HepG2 (cell line): ENCODE data around the gene ADGRD1. TPM values are rescaled to one million over a fixed set of nuclear protein-coding genes. Genes with fewer than 3 reads are reported as not detected.
A peak's percentile ranks its signal among the peaks of the same experiment; 100 is the strongest.

Source experiments
- ATM ChIP-seq: fragments of 450-650 bp; IDR thresholded peaks from 2 replicates; pipeline ENCODE4 v1.7.1; 2017; ENCODE audit warnings: mild to moderate bottlenecking, borderline replicate concordance
- CCDC6 ChIP-seq: sonication (generic); formaldehyde crosslinking; IDR thresholded peaks from 2 replicates; pipeline ENCODE4 v1.8.1; 2022; ENCODE audit warnings: mild to moderate bottlenecking, missing genetic modification reagents, moderate library complexity
- HNRNPH1 ChIP-seq: fragments of 200-400 bp; formaldehyde crosslinking; optimal IDR thresholded peaks from 2 replicates; pipeline ENCODE3; 2017; ENCODE audit warnings: mild to moderate bottlenecking, low read depth, low read length
- HNRNPL ChIP-seq: fragments of 200-400 bp; formaldehyde crosslinking; IDR thresholded peaks from 2 replicates; pipeline ENCODE4 v1.6.1; 2017; ENCODE audit warnings: mild to moderate bottlenecking, low read depth, low read length
- JUN ChIP-seq: sonication (generic); formaldehyde crosslinking; IDR thresholded peaks from 2 replicates; pipeline ENCODE4 v1.4.0; 2020; ENCODE audit warnings: mild to moderate bottlenecking, missing genetic modification reagents
- MBNL3 ChIP-seq: fragments of 250-450 bp; sonication (Bioruptor Pico); conservative IDR thresholded peaks from 2 replicates; pipeline ENCODE4 v1.8.0; 2022; ENCODE audit warnings: mild to moderate bottlenecking, inconsistent platforms
- RBM39 ChIP-seq: fragments of 200-400 bp; formaldehyde crosslinking; IDR thresholded peaks from one replicate; pipeline ENCODE4 v1.6.1; 2018; ENCODE audit warnings: antibody characterized with exemption, mild to moderate bottlenecking, low read depth, low read length; ENCODE audit not compliant: poor library complexity, severe bottlenecking
- REL ChIP-seq: sonication (generic); formaldehyde crosslinking; conservative IDR thresholded peaks from 2 replicates; pipeline ENCODE4 v1.8.0; 2022; ENCODE audit warnings: mild to moderate bottlenecking, missing genetic modification reagents, moderate library complexity
- RELA ChIP-seq: sonication (generic); formaldehyde crosslinking; IDR thresholded peaks from 2 replicates; pipeline ENCODE4 v1.4.0; 2020; ENCODE audit warnings: missing genetic modification reagents
- RFXAP ChIP-seq: sonication (generic); formaldehyde crosslinking; IDR thresholded peaks from 2 replicates; pipeline ENCODE4 v1.4.0; 2020; ENCODE audit warnings: missing genetic modification reagents, borderline replicate concordance
- SIN3B ChIP-seq: fragments of 150-350 bp; IDR thresholded peaks from 2 replicates; pipeline ENCODE4 v1.6.1; 2014; ENCODE audit warnings: low read length
- SOX13 ChIP-seq, 3 experiments: fragments of 450-650 bp in 1 of 3; sonication (generic) in 1 of 3; formaldehyde crosslinking in 1 of 3; IDR thresholded peaks in 2 of 3; conservative IDR thresholded peaks in 1 of 3; 2 replicates each; pipeline versions ENCODE4 v1.5.0 to v1.6.1; 2016 to 2020; ENCODE audit warnings: antibody characterized with exemption in 1 of 3, mild to moderate bottlenecking in 1 of 3, missing compliant biosample characterization in 1 of 3, missing genetic modification reagents in 1 of 3, moderate library complexity in 1 of 3
- TCF7 ChIP-seq: sonication (generic); IDR thresholded peaks from 2 replicates; pipeline ENCODE4 v1.6.1; 2016; ENCODE audit warnings: antibody characterized with exemption, low read depth
- THAP11 ChIP-seq: IDR thresholded peaks from 2 replicates; pipeline ENCODE4 v1.6.1; 2016; ENCODE audit warnings: missing biosample characterization, missing genetic modification reagents
- WIZ ChIP-seq: sonication (generic); formaldehyde crosslinking; IDR thresholded peaks from 2 replicates; pipeline ENCODE4 v1.5.1; 2020; ENCODE audit warnings: mild to moderate bottlenecking, missing genetic modification reagents
- ZNF260 ChIP-seq: sonication (generic); formaldehyde crosslinking; IDR thresholded peaks from 2 replicates; pipeline ENCODE4 v1.4.0; 2020; ENCODE audit warnings: missing genetic modification reagents, low read depth, mild to moderate bottlenecking, borderline replicate concordance
- ZNF382 ChIP-seq: sonication (generic); formaldehyde crosslinking; IDR thresholded peaks from 2 replicates; pipeline ENCODE4 v1.5.0; 2020; ENCODE audit warnings: missing genetic modification reagents, mild to moderate bottlenecking, borderline replicate concordance
- ZNF556 ChIP-seq: sonication (generic); formaldehyde crosslinking; IDR thresholded peaks from 2 replicates; pipeline ENCODE4 v1.4.0; 2020; ENCODE audit warnings: mild to moderate bottlenecking, missing genetic modification reagents, borderline replicate concordance
- ZNF563 ChIP-seq: sonication (generic); formaldehyde crosslinking; IDR thresholded peaks from 2 replicates; pipeline ENCODE4 v1.8.0; 2022; ENCODE audit warnings: mild to moderate bottlenecking, moderate library complexity, missing genetic modification reagents
- ZNF879 ChIP-seq: sonication (generic); formaldehyde crosslinking; IDR thresholded peaks from 2 replicates; pipeline ENCODE4 v1.8.1; 2023; ENCODE audit warnings: missing genetic modification reagents
- ZNF891 ChIP-seq: sonication (generic); formaldehyde crosslinking; IDR thresholded peaks from 2 replicates; pipeline ENCODE4 v1.5.0; 2020; ENCODE audit warnings: mild to moderate bottlenecking, missing genetic modification reagents
- ZZZ3 ChIP-seq: sonication (generic); formaldehyde crosslinking; IDR thresholded peaks from 2 replicates; pipeline ENCODE4 v1.4.0; 2020; ENCODE audit warnings: missing genetic modification reagents, mild to moderate bottlenecking, borderline replicate concordance
- polyA plus RNA-seq, 8 experiments: library from polyadenylated mRNA; depleted of rRNA in 3 of 8; stranded (reverse) in 7 of 8; unstranded in 1 of 8; fragments of >200 nt; fragmentation: Illumina TruSeq in 4 of 8; extraction: Trizol in 4 of 8; gene quantifications; 2 replicates each; pipeline versions ENCODE4 v1.2.1 to v1.2.3, GENCODE V29; 2011 to 2016; ENCODE audit warnings: low read depth in 4 of 8, missing spikeins in 1 of 8, mixed read lengths in 1 of 8; ENCODE audit not compliant: insufficient read depth in 1 of 8
- total RNA-seq, 5 experiments: library from RNA; depleted of rRNA; stranded (reverse); fragments of >200 nt; fragmentation: Illumina TruSeq; extraction: Trizol; gene quantifications; 2 replicates each; pipeline ENCODE4 v1.2.3, GENCODE V29; 2016; ENCODE audit warnings: low read depth in 1 of 5
- TF ChIP-seq, protein P1 (sequence below): sonication (generic); formaldehyde crosslinking; IDR thresholded peaks from 2 replicates; pipeline ENCODE4 v1.4.0; 2020; ENCODE audit warnings: missing genetic modification reagents
- TF ChIP-seq, protein P2 (sequence below): sonication (generic); formaldehyde crosslinking; IDR thresholded peaks from 2 replicates; pipeline ENCODE4 v1.4.0; 2020; ENCODE audit warnings: mild to moderate bottlenecking, missing genetic modification reagents
- TF ChIP-seq, protein P3 (sequence below): sonication (generic); formaldehyde crosslinking; IDR thresholded peaks from 2 replicates; pipeline ENCODE4 v1.4.0; 2020; ENCODE audit warnings: missing genetic modification reagents

Gene ADGRD1
- total and polyA plus RNA-seq, 2 of the 13 experiments (the other 11 are each of a cell fraction or from before 2014, with no cell fraction given), result 0.46 to 12.4 TPM

DNA sequence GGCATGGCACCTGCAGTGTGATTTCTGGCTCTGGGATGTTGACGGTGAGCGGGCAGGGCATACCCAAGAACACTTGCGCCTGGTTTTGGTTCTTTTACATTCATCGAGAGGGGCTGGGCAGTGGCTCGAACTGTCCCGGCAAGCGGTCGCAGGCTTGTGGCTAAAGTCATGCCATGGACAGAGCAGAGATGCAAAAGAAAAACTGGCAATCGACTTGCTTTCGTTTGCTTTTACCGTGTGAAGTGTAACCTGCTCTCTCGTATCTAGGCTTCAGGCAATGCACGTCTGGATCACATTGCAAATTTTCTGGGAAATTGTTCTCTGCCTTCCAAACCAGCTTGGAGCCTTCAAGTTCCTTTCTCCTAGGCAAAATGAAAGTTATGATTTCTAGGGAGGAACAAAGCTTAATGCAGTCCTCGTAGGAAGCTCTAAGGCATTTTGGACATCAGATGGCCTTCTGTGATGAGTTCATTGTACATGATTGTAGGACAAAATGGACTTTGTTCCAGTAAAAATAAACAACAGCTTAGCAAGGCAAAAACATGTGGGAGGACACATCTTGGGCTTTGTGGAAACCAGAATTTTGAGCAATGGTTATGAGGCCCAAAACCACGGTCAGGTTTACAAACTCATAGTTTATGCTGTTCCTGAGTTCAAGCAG is 18.3 kb downstream of the ADGRD1 start (continued):
- TF ChIP-seq ZNF879 (CRISPR knock-in tag), result no peak
- no peak for TF ChIP-seq ZZZ3 (CRISPR knock-in tag)
- TF ChIP-seq THAP11 (CRISPR knock-in tag), result no peak
- TF ChIP-seq JUN (CRISPR knock-in tag), result no peak
- TF ChIP-seq, protein P1, sequence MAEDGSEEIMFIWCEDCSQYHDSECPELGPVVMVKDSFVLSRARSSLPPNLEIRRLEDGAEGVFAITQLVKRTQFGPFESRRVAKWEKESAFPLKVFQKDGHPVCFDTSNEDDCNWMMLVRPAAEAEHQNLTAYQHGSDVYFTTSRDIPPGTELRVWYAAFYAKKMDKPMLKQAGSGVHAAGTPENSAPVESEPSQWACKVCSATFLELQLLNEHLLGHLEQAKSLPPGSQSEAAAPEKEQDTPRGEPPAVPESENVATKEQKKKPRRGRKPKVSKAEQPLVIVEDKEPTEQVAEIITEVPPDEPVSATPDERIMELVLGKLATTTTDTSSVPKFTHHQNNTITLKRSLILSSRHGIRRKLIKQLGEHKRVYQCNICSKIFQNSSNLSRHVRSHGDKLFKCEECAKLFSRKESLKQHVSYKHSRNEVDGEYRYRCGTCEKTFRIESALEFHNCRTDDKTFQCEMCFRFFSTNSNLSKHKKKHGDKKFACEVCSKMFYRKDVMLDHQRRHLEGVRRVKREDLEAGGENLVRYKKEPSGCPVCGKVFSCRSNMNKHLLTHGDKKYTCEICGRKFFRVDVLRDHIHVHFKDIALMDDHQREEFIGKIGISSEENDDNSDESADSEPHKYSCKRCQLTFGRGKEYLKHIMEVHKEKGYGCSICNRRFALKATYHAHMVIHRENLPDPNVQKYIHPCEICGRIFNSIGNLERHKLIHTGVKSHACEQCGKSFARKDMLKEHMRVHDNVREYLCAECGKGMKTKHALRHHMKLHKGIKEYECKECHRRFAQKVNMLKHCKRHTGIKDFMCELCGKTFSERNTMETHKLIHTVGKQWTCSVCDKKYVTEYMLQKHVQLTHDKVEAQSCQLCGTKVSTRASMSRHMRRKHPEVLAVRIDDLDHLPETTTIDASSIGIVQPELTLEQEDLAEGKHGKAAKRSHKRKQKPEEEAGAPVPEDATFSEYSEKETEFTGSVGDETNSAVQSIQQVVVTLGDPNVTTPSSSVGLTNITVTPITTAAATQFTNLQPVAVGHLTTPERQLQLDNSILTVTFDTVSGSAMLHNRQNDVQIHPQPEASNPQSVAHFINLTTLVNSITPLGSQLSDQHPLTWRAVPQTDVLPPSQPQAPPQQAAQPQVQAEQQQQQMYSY (CRISPR knock-in tag), result no peak
- TF ChIP-seq, protein P2, sequence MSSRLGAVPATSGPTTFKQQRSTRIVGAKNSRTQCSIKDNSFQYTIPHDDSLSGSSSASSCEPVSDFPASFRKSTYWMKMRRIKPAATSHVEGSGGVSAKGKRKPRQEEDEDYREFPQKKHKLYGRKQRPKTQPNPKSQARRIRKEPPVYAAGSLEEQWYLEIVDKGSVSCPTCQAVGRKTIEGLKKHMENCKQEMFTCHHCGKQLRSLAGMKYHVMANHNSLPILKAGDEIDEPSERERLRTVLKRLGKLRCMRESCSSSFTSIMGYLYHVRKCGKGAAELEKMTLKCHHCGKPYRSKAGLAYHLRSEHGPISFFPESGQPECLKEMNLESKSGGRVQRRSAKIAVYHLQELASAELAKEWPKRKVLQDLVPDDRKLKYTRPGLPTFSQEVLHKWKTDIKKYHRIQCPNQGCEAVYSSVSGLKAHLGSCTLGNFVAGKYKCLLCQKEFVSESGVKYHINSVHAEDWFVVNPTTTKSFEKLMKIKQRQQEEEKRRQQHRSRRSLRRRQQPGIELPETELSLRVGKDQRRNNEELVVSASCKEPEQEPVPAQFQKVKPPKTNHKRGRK (CRISPR knock-in tag), result no peak
- TF ChIP-seq TCF7, result no peak
- no peak for TF ChIP-seq HNRNPH1
- TF ChIP-seq CCDC6, result no peak
- TF ChIP-seq RBM39, result no peak
- TF ChIP-seq MBNL3, result no peak
- no peak for TF ChIP-seq ZNF556 (CRISPR knock-in tag)
- TF ChIP-seq SOX13 (IDR thresholded peaks at IDR 0.05), result no peak
- TF ChIP-seq SOX13 (CRISPR knock-in tag; conservative IDR thresholded peaks at IDR 0.05 in 1 of 2, IDR thresholded peaks at IDR 0.05 in 1 of 2), result peak in 1 of 2 experiments; percentile 74; a peak in 2 of 4 replicates
- TF ChIP-seq ZNF563 (CRISPR knock-in tag), result no peak
- TF ChIP-seq SIN3B, result no peak
- no peak for TF ChIP-seq RELA
- no peak for TF ChIP-seq REL
- TF ChIP-seq ZNF260 (CRISPR knock-in tag), result no peak
- TF ChIP-seq ZNF382 (CRISPR knock-in tag), result no peak
- TF ChIP-seq RFXAP (CRISPR knock-in tag), result no peak
- no peak for TF ChIP-seq ZNF891 (CRISPR knock-in tag)
- TF ChIP-seq, protein P3, sequence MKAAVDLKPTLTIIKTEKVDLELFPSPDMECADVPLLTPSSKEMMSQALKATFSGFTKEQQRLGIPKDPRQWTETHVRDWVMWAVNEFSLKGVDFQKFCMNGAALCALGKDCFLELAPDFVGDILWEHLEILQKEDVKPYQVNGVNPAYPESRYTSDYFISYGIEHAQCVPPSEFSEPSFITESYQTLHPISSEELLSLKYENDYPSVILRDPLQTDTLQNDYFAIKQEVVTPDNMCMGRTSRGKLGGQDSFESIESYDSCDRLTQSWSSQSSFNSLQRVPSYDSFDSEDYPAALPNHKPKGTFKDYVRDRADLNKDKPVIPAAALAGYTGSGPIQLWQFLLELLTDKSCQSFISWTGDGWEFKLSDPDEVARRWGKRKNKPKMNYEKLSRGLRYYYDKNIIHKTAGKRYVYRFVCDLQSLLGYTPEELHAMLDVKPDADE (CRISPR knock-in tag), result no peak
- no peak for TF ChIP-seq ATM
- TF ChIP-seq WIZ (CRISPR knock-in tag), result 0 out of 2 replicates have a peak, but pooled peaks have one; percentile 45
- TF ChIP-seq HNRNPL, result no peak
